Loucy (cell line): Measurements from ENCODE around the gene RPL26.

Experiments used
- H2AFZ ChIP-seq: fragments of 200-600 bp; sonication (generic); 2 replicates; pipeline ENCODE4 v1.6.0; 2016; ENCODE audit warnings: antibody characterized with exemption, mild to moderate bottlenecking, low read length, moderate library complexity
- H3F3A ChIP-seq: fragments of 200-600 bp; 2 replicates; pipeline ENCODE4 v1.6.0; 2016; ENCODE audit warnings: antibody characterized with exemption, low read depth, mild to moderate bottlenecking
- H3K27me3 ChIP-seq: fragments of 200-600 bp; sonication (generic); 2 replicates; pipeline ENCODE4 v1.6.1; 2014; ENCODE audit warnings: low read length, mild to moderate bottlenecking; ENCODE audit not compliant: insufficient read depth, poor library complexity, severe bottlenecking
- H3K36me3 ChIP-seq: fragments of 200-600 bp; sonication (generic); 2 replicates; pipeline ENCODE4 v1.6.1; 2016; ENCODE audit warnings: low read length; ENCODE audit not compliant: insufficient read depth
- H3K4me1 ChIP-seq: fragments of 200-600 bp; sonication (generic); 2 replicates; pipeline ENCODE4 v1.5.1; 2014; ENCODE audit warnings: low read length, mild to moderate bottlenecking; ENCODE audit not compliant: insufficient read depth, poor library complexity, severe bottlenecking
- H3K4me2 ChIP-seq: fragments of 200-600 bp; sonication (generic); 2 replicates; pipeline ENCODE4 v1.6.0; 2014; ENCODE audit warnings: antibody characterized with exemption, low read length, low read depth, mild to moderate bottlenecking; ENCODE audit not compliant: poor library complexity, severe bottlenecking
- H3K4me3 ChIP-seq: fragments of 200-600 bp; sonication (generic); 2 replicates; pipeline ENCODE4 v1.5.1; 2014; ENCODE audit warnings: low read length, mild to moderate bottlenecking, mixed read lengths; ENCODE audit not compliant: poor library complexity, severe bottlenecking
- H3K79me2 ChIP-seq: fragments of 200-600 bp; sonication (generic); 2 replicates; pipeline ENCODE4 v1.6.1; 2014; ENCODE audit warnings: low read length; ENCODE audit not compliant: insufficient read depth
- H3K9ac ChIP-seq: fragments of 200-600 bp; sonication (generic); 2 replicates; pipeline ENCODE4 v1.6.0; 2014; ENCODE audit warnings: mild to moderate bottlenecking, low read depth, low read length, moderate library complexity; ENCODE audit not compliant: poor library complexity, severe bottlenecking
- H3K9me2 ChIP-seq: fragments of 200-600 bp; sonication (generic); replicated peaks from 2 replicates; pipeline ENCODE4 v1.6.1; 2016; ENCODE audit warnings: low read depth, low read length, mixed read lengths
- H3K9me3 ChIP-seq: fragments of 200-600 bp; sonication (generic); 2 replicates; pipeline ENCODE4 v1.6.1; 2014; ENCODE audit warnings: mild to moderate bottlenecking, antibody characterized with exemption, low read length, low read depth; ENCODE audit not compliant: insufficient read depth
- H4K20me1 ChIP-seq: fragments of 200-600 bp; sonication (generic); 2 replicates; pipeline ENCODE4 v1.6.0; 2014; ENCODE audit warnings: antibody characterized with exemption, low read length, mild to moderate bottlenecking; ENCODE audit not compliant: insufficient read depth, poor library complexity, severe bottlenecking
- EZH2phosphoT487 ChIP-seq: fragments of 200-600 bp; IDR thresholded peaks from 2 replicates; pipeline ENCODE4 v1.6.1; 2018; ENCODE audit warnings: antibody characterized with exemption, mild to moderate bottlenecking, moderate library complexity, borderline replicate concordance
- TF ChIP-seq, protein P1 (sequence below): fragments of 200-600 bp; sonication (generic); conservative IDR thresholded peaks from 2 replicates; pipeline ENCODE4 v1.5.1; 2014; ENCODE audit warnings: mild to moderate bottlenecking, antibody characterized with exemption, low read length

The RPL26 gene

DNA sequence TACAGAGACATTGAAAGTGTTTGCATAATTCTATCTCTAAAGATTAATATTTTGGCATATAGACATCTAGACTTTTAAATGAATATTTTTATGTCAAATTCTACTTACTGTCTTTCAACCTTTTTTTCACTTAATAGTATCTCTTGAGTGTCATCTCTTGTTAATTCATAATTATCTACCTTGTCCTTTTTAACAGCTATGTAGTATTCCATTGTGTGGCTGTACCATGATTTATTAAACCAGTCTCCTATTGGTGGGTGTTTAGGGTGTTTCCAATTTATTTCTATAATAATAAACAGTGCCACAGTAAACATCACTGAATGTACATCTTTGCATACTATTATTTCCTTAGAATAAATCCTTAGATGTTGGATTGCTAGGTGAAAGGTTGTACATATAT, 30.9 kb upstream of the RPL26 start:
- Histone ChIP-seq H3K36me3 (no peaks in the 10 kb centered on the region), H3K4me3 (no peak overlapping the region)
- TF ChIP-seq, protein P1, sequence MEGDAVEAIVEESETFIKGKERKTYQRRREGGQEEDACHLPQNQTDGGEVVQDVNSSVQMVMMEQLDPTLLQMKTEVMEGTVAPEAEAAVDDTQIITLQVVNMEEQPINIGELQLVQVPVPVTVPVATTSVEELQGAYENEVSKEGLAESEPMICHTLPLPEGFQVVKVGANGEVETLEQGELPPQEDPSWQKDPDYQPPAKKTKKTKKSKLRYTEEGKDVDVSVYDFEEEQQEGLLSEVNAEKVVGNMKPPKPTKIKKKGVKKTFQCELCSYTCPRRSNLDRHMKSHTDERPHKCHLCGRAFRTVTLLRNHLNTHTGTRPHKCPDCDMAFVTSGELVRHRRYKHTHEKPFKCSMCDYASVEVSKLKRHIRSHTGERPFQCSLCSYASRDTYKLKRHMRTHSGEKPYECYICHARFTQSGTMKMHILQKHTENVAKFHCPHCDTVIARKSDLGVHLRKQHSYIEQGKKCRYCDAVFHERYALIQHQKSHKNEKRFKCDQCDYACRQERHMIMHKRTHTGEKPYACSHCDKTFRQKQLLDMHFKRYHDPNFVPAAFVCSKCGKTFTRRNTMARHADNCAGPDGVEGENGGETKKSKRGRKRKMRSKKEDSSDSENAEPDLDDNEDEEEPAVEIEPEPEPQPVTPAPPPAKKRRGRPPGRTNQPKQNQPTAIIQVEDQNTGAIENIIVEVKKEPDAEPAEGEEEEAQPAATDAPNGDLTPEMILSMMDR = no peak
- no peak for TF ChIP-seq EZH2phosphoT487

DNA sequence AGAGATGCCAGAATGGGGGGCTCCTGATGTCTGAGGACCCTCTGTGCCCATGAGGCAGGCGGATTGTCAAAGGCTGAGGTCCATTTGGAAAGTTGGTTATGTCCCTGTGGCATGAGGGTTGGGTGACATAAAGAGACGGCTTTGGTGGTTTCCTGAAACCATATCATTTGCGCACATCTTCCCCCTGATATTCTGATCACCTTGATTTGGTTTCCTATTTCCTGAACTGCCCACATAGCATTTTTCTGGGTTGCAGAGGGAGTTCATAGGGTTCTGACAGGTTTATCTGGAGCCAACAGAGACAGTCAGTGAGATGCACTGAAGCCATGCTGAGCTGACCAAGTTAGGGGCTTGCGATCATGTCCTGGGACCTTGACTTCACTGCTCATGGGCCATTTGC, 30.3 kb upstream of the RPL26 start:
- Histone ChIP-seq H3K4me3 (no peak overlapping the region), H3K4me2 (peak overlapping the region; percentile 5), H3K36me3 (no peaks in the 10 kb centered on the region), H3K9me3 (no peaks in the 10 kb centered on the region), H3K9ac (no peak overlapping the region), H3K9me2 (no peaks in the 10 kb centered on the region), H3K79me2 (no peaks in the 10 kb centered on the region), H3K4me1 (peaks cover 10% of the 10 kb centered on the region), H2AFZ (no peak overlapping the region), H4K20me1 (no peaks in the 10 kb centered on the region), H3F3A (no peaks in the 10 kb centered on the region), H3K27me3 (no peaks in the 10 kb centered on the region)
- no peak for TF ChIP-seq EZH2phosphoT487
- TF ChIP-seq, protein P1 = no peak

More for the DNA sequence above, 30.9 kb upstream of the RPL26 start:
- H4K20me1 ChIP-seq = no peaks in the 10 kb centered on the region
- H3K27me3 ChIP-seq = no peaks in the 10 kb centered on the region
- no peak overlapping the region for H3K4me2 ChIP-seq
- no peaks in the 10 kb centered on the region for H3F3A ChIP-seq
- no peaks in the 10 kb centered on the region for H3K9me2 ChIP-seq
- no peak overlapping the region for H2AFZ ChIP-seq
- peaks cover 10% of the 10 kb centered on the region for H3K4me1 ChIP-seq
- H3K9ac ChIP-seq = no peak overlapping the region
- H3K9me3 ChIP-seq = no peaks in the 10 kb centered on the region
- no peaks in the 10 kb centered on the region for H3K79me2 ChIP-seq

DNA sequence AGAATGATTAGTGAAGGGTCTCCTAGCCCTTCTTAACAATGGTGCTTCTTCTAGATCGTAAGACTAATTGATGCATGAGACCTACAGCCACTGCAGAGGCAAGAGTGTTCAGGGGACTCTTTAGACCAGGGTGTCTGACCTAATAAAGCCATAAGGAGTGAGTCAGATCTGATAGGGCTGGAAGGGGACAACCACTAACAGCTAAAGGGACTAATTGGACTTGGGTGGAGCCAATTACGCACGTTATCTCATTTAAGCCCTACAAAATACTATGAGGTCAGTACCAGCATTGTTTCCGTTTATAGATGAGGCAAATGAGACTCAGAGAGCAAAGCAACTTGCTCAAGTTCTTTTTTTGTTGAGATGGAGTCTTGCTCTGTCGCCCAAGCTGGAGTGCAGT, 29.1 kb upstream of the RPL26 start:
- TF ChIP-seq EZH2phosphoT487 = no peak
- TF ChIP-seq, protein P1 = no peak

More for the DNA sequence above, 29.1 kb upstream of the RPL26 start:
- Histone ChIP-seq H3K79me2 (no peaks in the 10 kb centered on the region), H3K4me3 (no peak overlapping the region), H3K9me3 (no peaks in the 10 kb centered on the region), H3K9ac (no peak overlapping the region), H3K27me3 (no peaks in the 10 kb centered on the region), H3K4me1 (peaks cover 10% of the 10 kb centered on the region), H3K9me2 (no peaks in the 10 kb centered on the region), H4K20me1 (no peaks in the 10 kb centered on the region), H3K36me3 (no peaks in the 10 kb centered on the region), H3K4me2 (no peak overlapping the region), H3F3A (no peaks in the 10 kb centered on the region), H2AFZ (no peak overlapping the region)
